ENCODE results near the gene PGS1. TPM values are rescaled to one million over a fixed set of nuclear protein-coding genes. Genes with fewer than 3 reads are reported as not detected.
A peak's percentile ranks its signal among the peaks of the same experiment; 100 is the strongest.

Gene PGS1
- total RNA-seq, 1 donor from 2014 or later: 85.5 TPM

DNA sequence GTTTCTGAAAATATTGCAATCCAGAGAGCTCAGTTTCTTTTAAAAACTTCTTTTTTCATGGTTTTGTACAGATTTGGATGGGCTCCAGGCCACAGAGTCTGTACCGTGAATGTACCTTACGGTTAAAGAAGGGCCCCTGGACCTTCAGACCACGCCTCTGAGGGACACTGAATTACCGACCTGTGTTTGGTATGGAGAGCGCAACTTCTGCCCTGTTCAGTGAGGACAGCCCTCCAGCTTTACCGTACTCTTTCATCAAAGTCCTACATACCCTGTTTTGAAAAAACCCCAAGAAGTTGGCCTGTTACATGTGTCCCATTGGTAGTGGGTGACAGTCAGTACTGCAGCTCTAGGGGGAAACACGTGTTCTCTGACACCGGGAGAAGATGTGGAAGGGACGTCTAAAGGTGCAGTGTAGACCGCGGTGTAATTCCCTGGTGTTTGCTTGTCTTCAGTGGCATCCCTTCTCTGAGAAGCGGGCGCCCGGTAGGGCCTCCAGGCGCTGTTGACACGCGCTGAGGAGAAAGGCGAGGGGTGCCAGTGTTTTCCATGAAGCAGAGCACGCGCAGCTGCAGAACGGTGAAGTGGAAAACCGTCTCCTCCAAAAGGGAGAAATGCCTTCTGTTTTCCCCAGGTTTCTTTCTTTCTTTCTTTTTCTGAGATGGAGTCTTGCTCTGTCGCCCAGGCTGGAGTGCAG, 6.2 kb downstream of the PGS1 start:
- Mint-ChIP-seq H3K27me3 (ENCODE audit: unreplicated experiment) (peaks cover 2% of the 10 kb centered on the region), H3K36me3 (ENCODE audit: low read depth, unreplicated experiment) (peaks cover 27% of the 10 kb centered on the region), H3K4me3 (ENCODE audit: unreplicated experiment) (peak overlapping the region; percentile 80), H3K4me1 (ENCODE audit: unreplicated experiment) (peaks cover 81% of the 10 kb centered on the region), H3K9me3 (ENCODE audit: unreplicated experiment) (no peaks in the 10 kb centered on the region), H3K27ac (ENCODE audit: unreplicated experiment) (peak overlapping the region; percentile 93)
- DNase-seq (ENCODE audit: low spot score): no peak
- TF ChIP-seq, protein P1, sequence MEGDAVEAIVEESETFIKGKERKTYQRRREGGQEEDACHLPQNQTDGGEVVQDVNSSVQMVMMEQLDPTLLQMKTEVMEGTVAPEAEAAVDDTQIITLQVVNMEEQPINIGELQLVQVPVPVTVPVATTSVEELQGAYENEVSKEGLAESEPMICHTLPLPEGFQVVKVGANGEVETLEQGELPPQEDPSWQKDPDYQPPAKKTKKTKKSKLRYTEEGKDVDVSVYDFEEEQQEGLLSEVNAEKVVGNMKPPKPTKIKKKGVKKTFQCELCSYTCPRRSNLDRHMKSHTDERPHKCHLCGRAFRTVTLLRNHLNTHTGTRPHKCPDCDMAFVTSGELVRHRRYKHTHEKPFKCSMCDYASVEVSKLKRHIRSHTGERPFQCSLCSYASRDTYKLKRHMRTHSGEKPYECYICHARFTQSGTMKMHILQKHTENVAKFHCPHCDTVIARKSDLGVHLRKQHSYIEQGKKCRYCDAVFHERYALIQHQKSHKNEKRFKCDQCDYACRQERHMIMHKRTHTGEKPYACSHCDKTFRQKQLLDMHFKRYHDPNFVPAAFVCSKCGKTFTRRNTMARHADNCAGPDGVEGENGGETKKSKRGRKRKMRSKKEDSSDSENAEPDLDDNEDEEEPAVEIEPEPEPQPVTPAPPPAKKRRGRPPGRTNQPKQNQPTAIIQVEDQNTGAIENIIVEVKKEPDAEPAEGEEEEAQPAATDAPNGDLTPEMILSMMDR (IDR thresholded peaks at IDR 0.05; ENCODE audit: unreplicated experiment): no peak

DNA sequence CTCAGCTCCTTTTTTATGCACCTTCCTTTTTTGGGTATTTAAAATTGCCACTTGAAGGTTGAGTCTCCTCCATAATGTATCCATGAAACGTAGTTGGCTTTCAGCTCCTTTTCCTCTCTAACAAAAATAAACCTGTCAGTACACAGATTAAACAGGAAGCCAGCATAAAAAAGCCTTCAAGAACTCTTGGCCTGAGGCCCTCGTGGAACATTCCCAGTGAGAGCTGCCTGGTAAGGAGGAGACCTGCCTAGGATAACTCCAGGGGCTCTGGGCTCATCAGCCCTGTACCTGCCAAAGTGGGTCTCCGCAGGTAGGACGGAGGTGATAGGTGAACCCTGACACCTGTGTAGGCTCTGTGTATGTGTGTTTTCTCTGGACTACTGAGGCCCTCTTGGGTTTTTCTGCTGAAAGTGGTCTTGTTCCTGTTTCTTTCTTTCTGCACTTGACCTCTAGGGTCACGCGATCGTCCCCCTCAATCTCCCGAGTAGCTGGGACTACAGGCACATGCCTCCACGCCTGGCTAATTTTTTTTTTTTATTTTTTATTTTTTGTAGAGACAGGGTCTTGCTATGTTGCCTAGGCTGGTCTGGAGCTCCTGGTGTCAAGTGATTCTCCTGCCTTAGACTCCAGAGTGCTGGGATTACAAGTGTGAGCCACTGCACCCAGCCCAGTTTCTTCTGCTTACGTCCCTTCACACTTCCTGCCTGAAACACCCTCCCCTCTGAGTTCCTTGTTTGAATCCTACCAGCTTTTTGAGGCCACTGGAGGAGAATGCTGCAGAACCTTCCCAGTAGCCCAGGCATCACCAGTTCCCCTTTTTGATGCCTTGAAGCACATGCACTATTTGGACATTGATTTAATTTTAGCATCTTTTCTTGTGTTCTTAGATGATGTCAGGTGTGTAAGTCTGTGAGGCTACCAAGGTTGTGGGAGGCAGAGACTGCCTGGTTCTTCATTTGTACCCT, 9.8 kb downstream of the PGS1 start:
- H3K27me3 Mint-ChIP-seq (ENCODE audit: unreplicated experiment): peaks cover 2% of the 10 kb centered on the region
- TF ChIP-seq, protein P1 (IDR thresholded peaks at IDR 0.05; ENCODE audit: unreplicated experiment): no peak
- peak overlapping the region; percentile 85 for H3K27ac Mint-ChIP-seq (ENCODE audit: unreplicated experiment)
- peaks cover 65% of the 10 kb centered on the region for H3K4me1 Mint-ChIP-seq (ENCODE audit: unreplicated experiment)
- H3K9me3 Mint-ChIP-seq (ENCODE audit: unreplicated experiment): no peaks in the 10 kb centered on the region
- H3K36me3 Mint-ChIP-seq (ENCODE audit: low read depth, unreplicated experiment): peaks cover 12% of the 10 kb centered on the region
- peak overlapping the region; percentile 60 for H3K4me3 Mint-ChIP-seq (ENCODE audit: unreplicated experiment)
- no peak for DNase-seq (ENCODE audit: low spot score)

DNA sequence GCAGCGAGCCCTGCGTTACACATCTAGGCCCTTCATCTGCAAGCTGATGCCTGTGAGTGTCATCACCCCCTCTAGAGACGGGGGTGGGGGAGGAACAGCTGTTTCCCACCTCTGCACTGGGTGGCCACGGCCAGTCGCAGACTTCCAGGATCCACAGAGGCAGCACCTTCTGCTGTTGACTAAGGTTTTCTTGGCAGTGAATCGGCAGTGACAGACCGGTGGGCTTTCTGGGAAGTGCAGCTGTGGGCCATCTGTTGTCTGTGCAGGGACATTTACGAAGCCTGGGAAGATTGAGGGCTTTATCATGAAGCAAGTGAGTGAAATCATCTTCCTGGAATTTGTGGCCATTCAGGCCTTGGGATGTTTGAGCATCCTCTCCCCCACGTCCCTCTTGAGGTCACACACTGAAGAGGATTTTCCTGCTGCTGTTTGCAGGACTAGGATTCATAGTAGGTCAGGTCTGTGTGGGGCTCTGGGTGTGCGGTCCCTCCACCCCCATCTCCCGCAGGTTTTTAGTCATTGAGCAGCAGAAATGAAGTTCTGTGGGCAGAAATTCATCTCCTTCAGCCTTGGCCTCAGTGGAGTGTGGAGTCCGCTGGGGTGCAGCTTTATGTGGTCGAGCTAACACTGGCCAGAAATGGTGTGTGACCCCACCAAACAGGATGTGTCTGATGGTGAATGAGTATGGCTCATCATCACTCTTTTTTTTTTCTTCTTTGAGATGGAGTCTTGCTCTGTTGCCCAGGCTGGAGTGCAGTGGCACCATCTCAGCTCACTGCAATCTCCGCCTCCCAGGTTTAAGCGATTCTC, 12.0 kb downstream of the PGS1 start:
- Mint-ChIP-seq H3K36me3 (ENCODE audit: low read depth, unreplicated experiment) (peaks cover 21% of the 10 kb centered on the region), H3K4me1 (ENCODE audit: unreplicated experiment) (peaks cover 65% of the 10 kb centered on the region), H3K4me3 (ENCODE audit: unreplicated experiment) (peak overlapping the region; percentile 56), H3K27me3 (ENCODE audit: unreplicated experiment) (peaks cover 5% of the 10 kb centered on the region), H3K27ac (ENCODE audit: unreplicated experiment) (peak overlapping the region; percentile 36), H3K9me3 (ENCODE audit: unreplicated experiment) (no peaks in the 10 kb centered on the region)
- TF ChIP-seq, protein P1 (IDR thresholded peaks at IDR 0.05; ENCODE audit: unreplicated experiment): peak; percentile 66
- DNase-seq (ENCODE audit: low spot score): peak; percentile 47

DNA sequence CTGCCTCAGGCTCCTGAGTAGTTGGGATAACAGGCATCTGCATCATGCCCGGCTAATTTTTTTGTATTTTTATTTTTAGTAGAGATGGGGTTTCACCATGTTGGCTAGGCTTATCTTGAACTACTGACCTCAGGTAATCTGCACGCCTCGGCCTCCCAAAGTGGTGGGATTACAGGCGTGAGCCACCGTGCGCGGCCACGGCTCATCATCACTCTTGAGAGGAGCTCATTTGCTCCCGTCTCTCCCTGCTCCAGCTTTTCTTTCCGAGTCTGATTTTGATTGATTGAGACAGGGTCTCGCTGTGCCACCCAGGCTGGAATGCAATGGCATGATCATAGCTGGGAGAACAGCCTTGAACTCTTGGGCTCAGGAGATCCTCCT, 12.6 kb downstream of the PGS1 start:
- H3K27ac Mint-ChIP-seq (ENCODE audit: unreplicated experiment): peak overlapping the region; percentile 36
- peaks cover 65% of the 10 kb centered on the region for H3K4me1 Mint-ChIP-seq (ENCODE audit: unreplicated experiment)
- peaks cover 24% of the 10 kb centered on the region for H3K36me3 Mint-ChIP-seq (ENCODE audit: low read depth, unreplicated experiment)
- TF ChIP-seq, protein P1 (IDR thresholded peaks at IDR 0.05; ENCODE audit: unreplicated experiment): no peak
- DNase-seq (ENCODE audit: low spot score): no peak
- H3K4me3 Mint-ChIP-seq (ENCODE audit: unreplicated experiment): no peak overlapping the region
- H3K9me3 Mint-ChIP-seq (ENCODE audit: unreplicated experiment): no peaks in the 10 kb centered on the region
- H3K27me3 Mint-ChIP-seq (ENCODE audit: unreplicated experiment): peaks cover 6% of the 10 kb centered on the region

Measured in endothelial cell (in vitro differentiated cells).